ENCODE results near the gene FARP2.
A peak's percentile ranks its signal among the peaks of the same experiment; 100 is the strongest.

The FARP2 gene

GRCh38 chr2:241355983-241356870 is at the start of gene FARP2:
Gene FARP2 (plus strand): TSS chr2:241356285. CDS start chr2:241373108, 16,823 bp downstream.
- H3K4me3 ChIP-seq (ENCODE audit: low read length) = peak within 1 kb of the TSS; percentile 89
- DNase-seq (ENCODE audit: low read depth) = peak; percentile 100

GRCh38 chr2:241307055-241307454 is 49.0 kb upstream of the FARP2 start:
- H3K9ac ChIP-seq (ENCODE audit: low read length) = no peak overlapping the region
- no peaks in the 10 kb centered on the region for H3K9me3 ChIP-seq (ENCODE audit: control insufficient read depth, low read length)
- H3K36me3 ChIP-seq (ENCODE audit: control insufficient read depth, insufficient read depth, low read length, severe bottlenecking) = no peaks in the 10 kb centered on the region
- DNase-seq (ENCODE audit: low read depth) = no peak
- H3K27me3 ChIP-seq (replicated peaks; ENCODE audit: control insufficient read depth, insufficient read depth, low read length) = no peaks in the 10 kb centered on the region
- peaks cover 34% of the 10 kb centered on the region for H3K4me1 ChIP-seq (ENCODE audit: control insufficient read depth, insufficient read depth, low read length)
- no peak overlapping the region for H3K4me3 ChIP-seq (ENCODE audit: low read length)

More at GRCh38 chr2:241355983-241356870, at the start of gene FARP2:
- peaks cover 39% of the 10 kb centered on the region for H3K36me3 ChIP-seq (ENCODE audit: control insufficient read depth, insufficient read depth, low read length, severe bottlenecking)
- H3K9me3 ChIP-seq (ENCODE audit: control insufficient read depth, low read length) = no peaks in the 10 kb centered on the region
- H3K4me1 ChIP-seq (ENCODE audit: control insufficient read depth, insufficient read depth, low read length) = peaks cover 22% of the 10 kb centered on the region
- peak within 1 kb of the TSS; percentile 88 for H3K9ac ChIP-seq (ENCODE audit: low read length)
- H3K27me3 ChIP-seq (replicated peaks; ENCODE audit: control insufficient read depth, insufficient read depth, low read length) = no peaks in the 10 kb centered on the region

- Histone ChIP-seq H3K36me3 (ENCODE audit: control insufficient read depth, insufficient read depth, low read length, severe bottlenecking) (no peaks in the 10 kb centered on the region), H3K4me3 (ENCODE audit: low read length) (no peak overlapping the region), H3K4me1 (ENCODE audit: control insufficient read depth, insufficient read depth, low read length) (peaks cover 34% of the 10 kb centered on the region), H3K27me3 (replicated peaks; ENCODE audit: control insufficient read depth, insufficient read depth, low read length) (no peaks in the 10 kb centered on the region), H3K9me3 (ENCODE audit: control insufficient read depth, low read length) (no peaks in the 10 kb centered on the region), H3K9ac (ENCODE audit: low read length) (no peak overlapping the region)
- DNase-seq (ENCODE audit: low read depth) = no peak
Observed at GRCh38 chr2:241308267-241308666, 47.8 kb upstream of the FARP2 start.

GRCh38 chr2:241308832-241309500 is 47.1 kb upstream of the FARP2 start:
- Histone ChIP-seq H3K4me1 (ENCODE audit: control insufficient read depth, insufficient read depth, low read length) (peaks cover 40% of the 10 kb centered on the region), H3K9me3 (ENCODE audit: control insufficient read depth, low read length) (no peaks in the 10 kb centered on the region), H3K4me3 (ENCODE audit: low read length) (no peak overlapping the region), H3K27me3 (replicated peaks; ENCODE audit: control insufficient read depth, insufficient read depth, low read length) (no peaks in the 10 kb centered on the region), H3K9ac (ENCODE audit: low read length) (no peak overlapping the region), H3K36me3 (ENCODE audit: control insufficient read depth, insufficient read depth, low read length, severe bottlenecking) (no peaks in the 10 kb centered on the region)
- no peak for DNase-seq (ENCODE audit: low read depth)

GRCh38 chr2:241309684-241310117 is 46.4 kb upstream of the FARP2 start:
- peak; percentile 38 for DNase-seq (ENCODE audit: low read depth)
- Histone ChIP-seq H3K9ac (ENCODE audit: low read length) (peak overlapping the region; percentile 31), H3K4me1 (ENCODE audit: control insufficient read depth, insufficient read depth, low read length) (peaks cover 44% of the 10 kb centered on the region), H3K36me3 (ENCODE audit: control insufficient read depth, insufficient read depth, low read length, severe bottlenecking) (no peaks in the 10 kb centered on the region), H3K27me3 (replicated peaks; ENCODE audit: control insufficient read depth, insufficient read depth, low read length) (no peaks in the 10 kb centered on the region), H3K9me3 (ENCODE audit: control insufficient read depth, low read length) (no peaks in the 10 kb centered on the region), H3K4me3 (ENCODE audit: low read length) (no peak overlapping the region)

- Histone ChIP-seq H3K9ac (ENCODE audit: low read length) (no peak overlapping the region), H3K4me3 (ENCODE audit: low read length) (no peak overlapping the region), H3K4me1 (ENCODE audit: control insufficient read depth, insufficient read depth, low read length) (peaks cover 44% of the 10 kb centered on the region), H3K9me3 (ENCODE audit: control insufficient read depth, low read length) (no peaks in the 10 kb centered on the region), H3K27me3 (replicated peaks; ENCODE audit: control insufficient read depth, insufficient read depth, low read length) (no peaks in the 10 kb centered on the region), H3K36me3 (ENCODE audit: control insufficient read depth, insufficient read depth, low read length, severe bottlenecking) (no peaks in the 10 kb centered on the region)
- no peak for DNase-seq (ENCODE audit: low read depth)
Observed at GRCh38 chr2:241310917-241311566, 45.0 kb upstream of the FARP2 start.

- DNase-seq (ENCODE audit: low read depth) = no peak
- Histone ChIP-seq H3K9ac (ENCODE audit: low read length) (no peak overlapping the region), H3K4me1 (ENCODE audit: control insufficient read depth, insufficient read depth, low read length) (peaks cover 47% of the 10 kb centered on the region), H3K9me3 (ENCODE audit: control insufficient read depth, low read length) (no peaks in the 10 kb centered on the region), H3K27me3 (replicated peaks; ENCODE audit: control insufficient read depth, insufficient read depth, low read length) (no peaks in the 10 kb centered on the region), H3K36me3 (ENCODE audit: control insufficient read depth, insufficient read depth, low read length, severe bottlenecking) (no peaks in the 10 kb centered on the region), H3K4me3 (ENCODE audit: low read length) (no peak overlapping the region)
Observed at GRCh38 chr2:241312082-241312481, 44.0 kb upstream of the FARP2 start.

- Histone ChIP-seq H3K9ac (ENCODE audit: low read length) (peak overlapping the region; percentile 100), H3K27me3 (replicated peaks; ENCODE audit: control insufficient read depth, insufficient read depth, low read length) (no peaks in the 10 kb centered on the region), H3K36me3 (ENCODE audit: control insufficient read depth, insufficient read depth, low read length, severe bottlenecking) (no peaks in the 10 kb centered on the region), H3K9me3 (ENCODE audit: control insufficient read depth, low read length) (no peaks in the 10 kb centered on the region), H3K4me3 (ENCODE audit: low read length) (peak overlapping the region; percentile 98), H3K4me1 (ENCODE audit: control insufficient read depth, insufficient read depth, low read length) (peaks cover 55% of the 10 kb centered on the region)
- DNase-seq (ENCODE audit: low read depth) = no peak
Observed at GRCh38 chr2:241313543-241314095, 42.5 kb upstream of the FARP2 start.

- peak; percentile 71 for DNase-seq (ENCODE audit: low read depth)
- Histone ChIP-seq H3K4me3 (ENCODE audit: low read length) (peak overlapping the region; percentile 98), H3K9me3 (ENCODE audit: control insufficient read depth, low read length) (no peaks in the 10 kb centered on the region), H3K36me3 (ENCODE audit: control insufficient read depth, insufficient read depth, low read length, severe bottlenecking) (no peaks in the 10 kb centered on the region), H3K27me3 (replicated peaks; ENCODE audit: control insufficient read depth, insufficient read depth, low read length) (no peaks in the 10 kb centered on the region), H3K4me1 (ENCODE audit: control insufficient read depth, insufficient read depth, low read length) (peaks cover 59% of the 10 kb centered on the region), H3K9ac (ENCODE audit: low read length) (peak overlapping the region; percentile 100)
Observed at GRCh38 chr2:241314226-241315092, 41.6 kb upstream of the FARP2 start.

GRCh38 chr2:241315093-241315878 is 40.8 kb upstream of the FARP2 start, which contains the start of gene HDLBP:
Gene HDLBP (minus strand): TSS chr2:241315672. CDS start chr2:241266869, 48,803 bp downstream.
- Histone ChIP-seq H3K9ac (ENCODE audit: low read length) (peak within 1 kb of the TSS; percentile 100), H3K27me3 (replicated peaks; ENCODE audit: control insufficient read depth, insufficient read depth, low read length) (no peaks in the 10 kb centered on the region), H3K4me3 (ENCODE audit: low read length) (peak within 1 kb of the TSS; percentile 98), H3K9me3 (ENCODE audit: control insufficient read depth, low read length) (no peaks in the 10 kb centered on the region), H3K4me1 (ENCODE audit: control insufficient read depth, insufficient read depth, low read length) (peaks cover 59% of the 10 kb centered on the region), H3K36me3 (ENCODE audit: control insufficient read depth, insufficient read depth, low read length, severe bottlenecking) (peaks cover 6% of the 10 kb centered on the region)
- peak; percentile 100 for DNase-seq (ENCODE audit: low read depth)

Data from adipocyte (in vitro differentiated cells).